Activated CD8-positive, alpha-beta T cell treated with anti-CD3 and anti-CD28 coated beads for 36 hours (primary cell): ENCODE measurements around the gene ANKRD31. TPM values are rescaled to one million over a fixed set of nuclear protein-coding genes. Genes with fewer than 3 reads are reported as not detected.
A peak's percentile ranks its signal among the peaks of the same experiment; 100 is the strongest.
"Not testable (repeated sequence)": the region's sequence is repeated elsewhere in the genome, so short reads cannot be mapped to it uniquely, and the experiment has no call there.

Source experiments
- ATAC-seq: fragments of 200-7000 bp; cut with Tn5 transposase; one replicate; pipeline ENCODE4 v1.10.0; 2021; ENCODE audit warnings: mild to moderate bottlenecking, moderate library complexity
- CTCF ChIA-PET: fragments of 350-600 bp; sonication (Branson Sonifier 250); formaldehyde crosslinking; loops from one replicate; lab custom pipeline; 2021; ENCODE audit warnings: antibody characterized with exemption; lab: Charles Lee
- POLR2A ChIA-PET: fragments of 350-600 bp; sonication (Branson Sonifier 250); formaldehyde crosslinking; loops from one replicate; lab custom pipeline; 2021; ENCODE audit warnings: antibody characterized with exemption; lab: Charles Lee
- DNase-seq: peaks from one replicate; pipeline ENCODE4 v3.0.0-alpha.2; 2020
- H3K27ac Mint-ChIP-seq: one replicate; pipeline ENCODE4 v1.8.0; 2021; ENCODE audit warnings: mild to moderate bottlenecking, mixed read lengths
- H3K27me3 Mint-ChIP-seq: one replicate; pipeline ENCODE4 v1.8.0; 2021; ENCODE audit warnings: mixed read lengths
- H3K36me3 Mint-ChIP-seq: one replicate; pipeline ENCODE4 v1.8.0; 2021; ENCODE audit warnings: low read depth, mixed read lengths
- H3K4me1 Mint-ChIP-seq: one replicate; pipeline ENCODE4 v1.8.0; 2021; ENCODE audit warnings: low read depth, mixed read lengths
- H3K4me3 Mint-ChIP-seq: one replicate; pipeline ENCODE4 v1.8.0; 2021; ENCODE audit warnings: mild to moderate bottlenecking, moderate library complexity, mixed read lengths
- H3K9me3 Mint-ChIP-seq: one replicate; pipeline ENCODE4 v1.8.0; 2021; ENCODE audit warnings: mixed read lengths
- intact Hi-C: fragments of 100-400 bp; cut with micrococcal nuclease; formaldehyde crosslinking; loops from one replicate; pipeline ENCODE4 v1.10.0; 2022
- total RNA-seq, 2 experiments: library from RNA; stranded (reverse); gene quantifications; one replicate each; pipeline ENCODE4 v1.2.3, GENCODE V29; 2021
- TF ChIP-seq, protein P1 (sequence below): fragments of 200-600 bp; IDR thresholded peaks from one replicate; pipeline ENCODE4 v1.8.0; 2022; ENCODE audit warnings: antibody characterized with exemption, mild to moderate bottlenecking

ANKRD31 gene
- total RNA-seq, 2 experiments from 2014 or later = 0.94 to 0.99 TPM

DNA sequence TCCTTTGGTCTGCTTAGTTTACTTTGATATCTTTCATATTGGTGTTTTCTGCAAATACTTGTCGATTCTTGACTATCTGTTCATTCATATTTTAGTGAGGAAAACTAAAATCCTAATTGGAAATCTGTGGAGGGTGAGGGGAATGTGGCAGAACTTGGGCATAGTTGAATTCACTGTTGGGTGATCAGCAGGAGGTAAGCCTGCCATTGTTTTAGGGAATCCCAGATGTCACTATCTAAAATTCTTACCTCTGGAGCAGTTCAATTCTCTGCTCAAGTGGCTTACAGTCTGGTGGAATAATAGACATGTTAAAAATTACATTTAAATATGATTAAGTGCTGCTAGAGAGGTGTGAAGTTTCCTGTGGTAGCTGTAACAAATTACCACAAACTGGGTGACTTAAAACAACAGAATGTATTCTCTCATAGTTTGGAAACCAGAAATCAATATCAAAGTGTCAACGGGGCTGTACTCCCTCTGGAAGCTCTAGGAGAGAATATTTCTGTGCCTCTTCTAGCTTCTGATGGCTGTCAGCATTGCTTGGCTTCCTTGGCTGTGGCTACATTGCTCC lies 94.0 kb downstream of the ANKRD31 start:
- Mint-ChIP-seq H3K4me1 (peaks cover 14% of the 10 kb centered on the region), H3K4me3 (no peak overlapping the region), H3K36me3 (no peaks in the 10 kb centered on the region), H3K9me3 (no peaks in the 10 kb centered on the region), H3K27me3 (no peaks in the 10 kb centered on the region), H3K27ac (no peak overlapping the region)
- ChIA-PET CTCF (interaction anchor here (0.7 kb wide), 1 partner anchor 122 kb away, joined by 3 read pairs; no protein-coding TSS in a partner anchor), POLR2A (no interaction called here)
- ATAC-seq (peak; percentile 20), DNase-seq (no peak)
- TF ChIP-seq, protein P1, sequence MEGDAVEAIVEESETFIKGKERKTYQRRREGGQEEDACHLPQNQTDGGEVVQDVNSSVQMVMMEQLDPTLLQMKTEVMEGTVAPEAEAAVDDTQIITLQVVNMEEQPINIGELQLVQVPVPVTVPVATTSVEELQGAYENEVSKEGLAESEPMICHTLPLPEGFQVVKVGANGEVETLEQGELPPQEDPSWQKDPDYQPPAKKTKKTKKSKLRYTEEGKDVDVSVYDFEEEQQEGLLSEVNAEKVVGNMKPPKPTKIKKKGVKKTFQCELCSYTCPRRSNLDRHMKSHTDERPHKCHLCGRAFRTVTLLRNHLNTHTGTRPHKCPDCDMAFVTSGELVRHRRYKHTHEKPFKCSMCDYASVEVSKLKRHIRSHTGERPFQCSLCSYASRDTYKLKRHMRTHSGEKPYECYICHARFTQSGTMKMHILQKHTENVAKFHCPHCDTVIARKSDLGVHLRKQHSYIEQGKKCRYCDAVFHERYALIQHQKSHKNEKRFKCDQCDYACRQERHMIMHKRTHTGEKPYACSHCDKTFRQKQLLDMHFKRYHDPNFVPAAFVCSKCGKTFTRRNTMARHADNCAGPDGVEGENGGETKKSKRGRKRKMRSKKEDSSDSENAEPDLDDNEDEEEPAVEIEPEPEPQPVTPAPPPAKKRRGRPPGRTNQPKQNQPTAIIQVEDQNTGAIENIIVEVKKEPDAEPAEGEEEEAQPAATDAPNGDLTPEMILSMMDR = no peak
- intact Hi-C loops = no loop called here

DNA sequence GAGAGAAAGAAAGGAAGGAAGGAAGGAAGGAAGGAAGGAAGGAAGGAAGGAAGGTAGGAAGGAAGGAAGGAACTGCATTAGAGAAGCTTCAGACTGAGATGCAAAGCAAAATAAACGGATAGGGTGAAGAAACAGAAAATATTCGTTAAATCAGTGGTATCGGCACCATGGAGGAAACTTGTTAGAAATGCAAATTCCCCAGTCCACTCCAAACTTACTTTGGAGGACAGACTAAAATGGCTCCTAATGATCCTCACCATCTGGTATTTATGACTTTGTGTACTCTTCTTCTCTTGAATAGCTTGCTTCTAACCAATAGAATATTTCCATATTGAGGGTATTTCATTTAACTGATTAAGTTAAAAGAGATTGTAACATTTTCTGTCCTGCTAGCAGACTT lies 96.4 kb downstream of the ANKRD31 start:
- ATAC-seq = no peak
- intact Hi-C loops = no loop called here
- CTCF ChIA-PET = no interaction called here
- no peak overlapping the region for H3K27ac Mint-ChIP-seq
- DNase-seq = no peak
- H3K4me3 Mint-ChIP-seq = no peak overlapping the region
- H3K9me3 Mint-ChIP-seq = peaks cover 6% of the 10 kb centered on the region
- H3K36me3 Mint-ChIP-seq = no peaks in the 10 kb centered on the region
- peaks cover 10% of the 10 kb centered on the region for H3K4me1 Mint-ChIP-seq
- no peaks in the 10 kb centered on the region for H3K27me3 Mint-ChIP-seq
- POLR2A ChIA-PET = no interaction called here
- TF ChIP-seq, protein P1 = no peak

DNA sequence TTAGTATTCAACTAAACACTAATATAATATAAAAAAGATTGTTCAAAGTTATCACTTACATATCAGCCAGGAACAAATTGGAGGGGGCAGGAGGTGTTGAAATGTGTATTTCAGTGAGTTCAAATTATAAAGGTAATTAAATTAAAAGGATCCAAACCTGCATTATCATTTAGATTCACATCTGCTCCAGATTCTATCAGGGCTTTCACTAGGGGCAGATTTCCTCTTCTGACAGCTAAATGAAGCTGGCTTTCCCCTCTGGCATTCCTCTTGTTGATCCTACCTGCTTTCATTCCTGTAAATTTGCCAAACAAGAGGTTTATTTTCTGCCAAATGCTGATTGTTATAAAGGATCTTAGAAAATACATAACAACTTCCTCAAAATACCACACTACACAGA lies 98.0 kb downstream of the ANKRD31 start:
- no peak overlapping the region for H3K27ac Mint-ChIP-seq
- TF ChIP-seq, protein P1 = no peak
- DNase-seq (no peak), ATAC-seq (no peak)
- POLR2A ChIA-PET = no interaction called here
- intact Hi-C loops = no loop called here
- peaks cover 6% of the 10 kb centered on the region for H3K9me3 Mint-ChIP-seq
- H3K4me3 Mint-ChIP-seq = no peak overlapping the region
- peaks cover 3% of the 10 kb centered on the region for H3K36me3 Mint-ChIP-seq
- CTCF ChIA-PET = no interaction called here
- peaks cover 10% of the 10 kb centered on the region for H3K4me1 Mint-ChIP-seq
- H3K27me3 Mint-ChIP-seq = no peaks in the 10 kb centered on the region

DNA sequence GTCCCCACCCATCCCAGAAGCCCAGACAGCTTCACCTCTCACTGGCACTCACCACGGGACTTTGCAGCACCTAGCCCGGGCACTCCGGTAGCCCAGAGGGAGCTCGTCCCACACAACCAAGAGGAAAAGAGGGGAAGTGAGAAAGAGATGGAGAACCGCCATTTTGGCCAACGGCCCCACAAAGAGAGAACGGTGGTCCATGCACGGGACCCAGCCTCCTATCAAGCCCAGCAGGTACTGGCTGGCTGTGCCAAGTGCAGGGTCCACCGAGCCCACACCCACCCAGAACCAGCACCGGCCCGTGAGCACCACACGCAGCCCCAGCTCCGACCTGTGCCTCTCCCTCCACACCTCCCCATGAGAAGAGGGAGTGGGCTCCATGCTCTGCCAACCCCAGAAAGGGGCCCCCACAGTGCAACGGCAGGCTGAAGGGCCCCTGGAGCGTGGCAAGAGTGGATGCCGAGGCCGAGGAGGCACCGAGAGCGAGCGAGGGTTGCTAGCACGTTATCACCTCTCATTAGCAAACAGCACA lies 105.8 kb downstream of the ANKRD31 start:
- peaks cover 3% of the 10 kb centered on the region for H3K36me3 Mint-ChIP-seq

DNA sequence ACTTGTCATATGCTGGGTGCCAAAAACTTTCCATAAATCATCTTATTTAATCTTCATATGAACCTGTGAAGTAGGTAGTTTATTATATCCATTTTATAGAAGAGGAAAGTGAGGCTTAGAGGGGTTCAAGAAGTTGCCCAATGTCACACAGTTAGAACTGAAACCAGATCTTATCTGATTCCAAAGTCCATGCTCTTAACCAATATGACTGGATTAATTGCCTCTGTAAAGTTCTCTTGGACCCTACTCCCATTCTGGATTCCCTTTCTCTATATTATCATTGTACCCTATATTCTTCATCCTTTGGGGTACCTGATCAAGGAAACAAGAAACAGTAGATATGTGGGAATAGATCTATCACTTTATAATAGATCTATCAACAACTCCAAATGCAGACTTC lies 119.8 kb downstream of the ANKRD31 start:
- Mint-ChIP-seq H3K27me3 (no peaks in the 10 kb centered on the region), H3K27ac (no peak overlapping the region), H3K4me3 (no peak overlapping the region), H3K4me1 (peaks cover 2% of the 10 kb centered on the region), H3K9me3 (peaks cover 7% of the 10 kb centered on the region), H3K36me3 (peaks cover 3% of the 10 kb centered on the region)
- CTCF ChIA-PET = no interaction called here
- TF ChIP-seq, protein P1 = no peak
- DNase-seq (no peak), ATAC-seq (no peak)
- intact Hi-C loops = no loop called here
- POLR2A ChIA-PET = no interaction called here

More for the DNA sequence above, 105.8 kb downstream of the ANKRD31 start:
- H3K9me3 Mint-ChIP-seq = peaks cover 3% of the 10 kb centered on the region
- no peaks in the 10 kb centered on the region for H3K27me3 Mint-ChIP-seq
- no peak overlapping the region for H3K27ac Mint-ChIP-seq
- ATAC-seq = no peak
- ChIA-PET CTCF (interaction anchor here (1.1 kb wide), 1 partner anchor 21 kb away, joined by 4 read pairs; no protein-coding TSS in a partner anchor), POLR2A (interaction anchor here (0.6 to 1.0 kb wide), 2 partner anchors 12 to 29 kb away, joined by 3 to 4 read pairs; no protein-coding TSS in a partner anchor)
- TF ChIP-seq, protein P1 = no peak
- DNase-seq = no peak
- H3K4me1 Mint-ChIP-seq = no peaks in the 10 kb centered on the region
- H3K4me3 Mint-ChIP-seq = no peak overlapping the region
- intact Hi-C loops = no loop called here

DNA sequence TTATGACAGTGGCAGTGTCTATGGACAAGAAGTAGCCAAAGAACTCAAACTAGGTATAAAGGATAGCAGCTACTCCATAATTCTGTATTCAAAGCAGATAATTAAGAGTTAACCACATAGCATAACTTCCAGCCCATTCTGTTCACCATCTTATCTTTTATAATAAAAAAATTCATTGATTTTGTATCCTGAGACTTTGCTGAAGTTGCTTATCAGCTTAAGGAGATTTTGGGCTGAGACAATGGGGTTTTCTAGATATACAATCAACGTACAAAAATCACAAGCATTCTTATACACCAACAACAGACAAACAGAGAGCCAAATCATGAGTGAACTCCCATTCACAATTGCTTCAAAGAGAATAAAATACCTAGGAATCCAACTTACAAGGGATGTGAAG lies 122.4 kb downstream of the ANKRD31 start:
- ATAC-seq, CTCF ChIA-PET, H3K27ac Mint-ChIP-seq, intact Hi-C loops, H3K36me3 Mint-ChIP-seq, DNase-seq, H3K4me3 Mint-ChIP-seq, H3K9me3 Mint-ChIP-seq, POLR2A ChIA-PET, H3K27me3 Mint-ChIP-seq: not testable (repeated sequence)
- peaks cover 13% of the 10 kb centered on the region for H3K4me1 Mint-ChIP-seq
